ENCODE measurements around the gene GUK1.
"Not testable (repeated sequence)": the region's sequence is repeated elsewhere in the genome, so short reads cannot be mapped to it uniquely, and the experiment has no call there.

GUK1 gene

GRCh38 chr1:228104526-228105269, 35.4 kb upstream of the GUK1 start:
- no peak for DNase-seq (ENCODE audit: low spot score)

GRCh38 chr1:228105270-228105995, 34.6 kb upstream of the GUK1 start:
- DNase-seq (ENCODE audit: low spot score): no peak

GRCh38 chr1:228105996-228106799, 33.9 kb upstream of the GUK1 start:
- no peak for DNase-seq (ENCODE audit: low spot score)

GRCh38 chr1:228106800-228107054, 33.4 kb upstream of the GUK1 start:
- no peak for DNase-seq (ENCODE audit: low spot score)

GRCh38 chr1:228107636-228108035, 32.4 kb upstream of the GUK1 start:
- no peak for DNase-seq (ENCODE audit: low spot score)

GRCh38 chr1:228108055-228108690, 31.9 kb upstream of the GUK1 start:
- no peak for DNase-seq (ENCODE audit: low spot score)

GRCh38 chr1:228108742-228109072, 31.4 kb upstream of the GUK1 start:
- DNase-seq (ENCODE audit: low spot score): no peak

- DNase-seq (ENCODE audit: low spot score): peak; percentile 95
Observed at GRCh38 chr1:228109073-228109961, 30.8 kb upstream of the GUK1 start, which contains the start of gene MRPL55. TSS of gene MRPL55 (minus strand) at chr1:228109299. CDS start at chr1:228108260, 1,039 bp downstream.

GRCh38 chr1:228109962-228110488, 30.1 kb upstream of the GUK1 start:
- DNase-seq (ENCODE audit: low spot score): no peak

GRCh38 chr1:228110556-228110955, 29.5 kb upstream of the GUK1 start:
- DNase-seq (ENCODE audit: low spot score): no peak

- not testable (repeated sequence) for DNase-seq (ENCODE audit: low spot score)
Observed at GRCh38 chr1:228111315-228111714, 28.8 kb upstream of the GUK1 start.

GRCh38 chr1:228112167-228112566, 27.9 kb upstream of the GUK1 start:
- DNase-seq (ENCODE audit: low spot score): no peak

- DNase-seq (ENCODE audit: low spot score): no peak
Observed at GRCh38 chr1:228112617-228113016, 27.5 kb upstream of the GUK1 start.

GRCh38 chr1:228114827-228115226, 25.3 kb upstream of the GUK1 start:
- DNase-seq (ENCODE audit: low spot score): no peak

GRCh38 chr1:228117335-228117734, 22.7 kb upstream of the GUK1 start:
- no peak for DNase-seq (ENCODE audit: low spot score)

- DNase-seq (ENCODE audit: low spot score): no peak
Observed at GRCh38 chr1:228118040-228118439, 22.0 kb upstream of the GUK1 start.

GRCh38 chr1:228120351-228120750, 19.7 kb upstream of the GUK1 start:
- DNase-seq (ENCODE audit: low spot score): no peak

- no peak for DNase-seq (ENCODE audit: low spot score)
Observed at GRCh38 chr1:228120857-228121489, 19.1 kb upstream of the GUK1 start.

GRCh38 chr1:228122921-228123441, 17.1 kb upstream of the GUK1 start:
- DNase-seq (ENCODE audit: low spot score): no peak

- no peak for DNase-seq (ENCODE audit: low spot score)
Observed at GRCh38 chr1:228123505-228123904, 16.6 kb upstream of the GUK1 start.

- no peak for DNase-seq (ENCODE audit: low spot score)
Observed at GRCh38 chr1:228125185-228125584, 14.9 kb upstream of the GUK1 start.
